HG03469 (cell line): ENCODE measurements around the gene MVB12B.

Experiments used
- ATAC-seq: cut with Tn5 transposase; IDR thresholded peaks from one replicate; pipeline ENCODE4 v1.9.1; 2021; ENCODE audit warnings: mild to moderate bottlenecking, moderate library complexity, moderate number of reproducible peaks; ENCODE audit not compliant: unreplicated experiment

The MVB12B gene

DNA sequence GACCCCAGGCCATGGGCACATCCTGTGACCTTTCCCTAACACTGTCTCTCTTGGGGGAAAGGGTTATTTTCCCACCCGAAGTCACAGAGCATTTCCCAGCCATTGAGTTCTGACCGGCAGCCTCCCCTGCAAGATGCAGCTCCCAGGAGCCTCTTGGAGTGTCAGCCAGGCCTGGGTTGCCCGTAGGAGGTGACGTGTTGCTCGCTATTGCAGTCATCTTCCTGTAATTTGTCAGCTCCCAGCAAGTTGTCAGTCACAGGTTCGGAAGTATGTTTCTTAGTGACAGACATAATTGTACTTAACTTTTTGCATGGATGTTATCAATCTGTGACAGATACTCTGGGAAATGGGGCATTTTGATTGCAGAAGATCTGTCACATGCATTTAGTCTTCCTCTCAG lies 74.5 kb downstream of the MVB12B start:
- ATAC-seq = no peak

DNA sequence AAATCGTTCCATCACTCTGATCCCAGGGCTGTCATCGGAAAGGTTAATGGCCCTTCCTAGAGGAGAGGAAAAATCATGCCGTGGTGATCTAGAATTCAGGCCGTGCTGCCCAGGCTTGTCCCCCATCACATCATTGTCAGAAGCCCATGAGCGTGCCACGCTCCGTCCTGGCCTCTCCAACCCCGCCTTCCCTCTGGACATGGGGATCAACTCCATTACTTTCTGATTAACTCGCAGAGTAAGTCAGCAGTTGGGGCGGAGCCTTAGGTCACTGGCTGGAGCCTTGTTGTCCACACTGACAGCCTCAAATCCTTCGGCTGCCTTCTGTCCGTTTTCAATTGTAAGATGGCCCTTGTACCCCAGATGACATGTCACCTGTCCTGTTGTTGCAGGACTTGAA lies 75.0 kb downstream of the MVB12B start:
- no peak for ATAC-seq

DNA sequence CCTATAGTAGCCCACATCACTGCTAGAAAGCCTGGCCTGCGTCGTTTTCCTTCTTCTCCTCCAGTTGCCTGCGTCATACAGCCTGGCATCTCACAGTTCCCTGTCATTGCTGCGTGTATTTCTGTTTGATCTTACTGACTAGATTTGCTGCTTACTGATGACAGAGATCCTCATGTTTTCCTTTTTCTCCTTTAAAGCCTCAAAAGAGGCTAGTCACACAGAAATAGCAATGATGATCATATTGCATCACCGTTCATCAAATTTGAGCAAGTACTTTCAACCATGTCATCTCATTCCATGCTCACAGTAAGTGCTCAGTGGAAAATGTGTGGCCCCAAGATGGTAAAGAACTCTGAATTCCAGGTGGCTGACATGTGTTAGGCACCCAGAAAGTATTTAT lies 76.8 kb downstream of the MVB12B start:
- ATAC-seq = no peak

DNA sequence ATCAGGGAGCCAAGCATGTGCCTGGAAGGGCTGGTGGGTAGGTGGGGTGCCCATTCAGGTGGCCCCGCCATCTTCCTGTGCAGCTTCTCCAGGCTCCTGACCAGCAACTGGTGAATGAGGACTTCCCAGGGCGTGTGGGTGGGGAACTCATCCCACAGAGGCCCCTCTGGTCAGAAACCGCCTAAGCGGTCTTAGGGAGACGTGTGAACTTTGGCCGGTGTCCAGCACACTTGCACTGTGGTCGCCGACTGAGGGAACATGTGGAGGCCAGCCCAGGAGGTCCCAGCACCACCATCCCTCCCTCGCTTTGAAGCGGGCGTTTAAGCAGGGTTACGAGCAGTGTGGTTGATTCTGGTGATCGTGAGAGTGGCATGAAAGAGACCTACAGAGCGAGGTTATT lies 77.8 kb downstream of the MVB12B start:
- ATAC-seq = no peak

DNA sequence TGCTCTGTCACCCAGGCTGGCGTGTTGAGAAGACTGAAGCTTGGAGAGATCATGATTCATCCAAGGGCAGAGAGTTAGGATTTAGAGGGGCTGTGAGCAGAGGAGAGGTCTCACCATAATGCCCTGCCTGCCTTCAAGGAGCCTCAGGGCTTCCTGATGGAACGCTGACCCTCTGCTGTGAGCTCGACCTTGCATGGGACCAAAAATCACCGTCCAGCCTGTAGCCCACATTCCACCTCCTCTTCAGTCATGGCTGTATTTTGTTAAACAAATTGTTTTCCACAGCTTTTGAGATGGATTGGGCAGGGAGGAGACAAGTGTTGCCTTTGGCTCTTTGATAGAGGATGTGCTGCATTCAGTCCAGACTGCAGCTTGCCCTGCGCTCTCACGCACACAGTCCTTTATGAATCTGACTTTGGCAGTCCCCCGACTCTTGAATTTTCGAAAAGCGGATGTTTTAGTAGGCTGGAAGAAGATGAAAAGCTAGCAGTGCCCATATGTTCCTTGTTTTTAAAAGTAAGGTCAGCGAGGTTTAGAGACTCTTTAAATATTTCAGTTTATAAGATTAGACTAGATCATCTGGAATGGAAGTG lies 79.5 kb downstream of the MVB12B start:
- no peak for ATAC-seq

DNA sequence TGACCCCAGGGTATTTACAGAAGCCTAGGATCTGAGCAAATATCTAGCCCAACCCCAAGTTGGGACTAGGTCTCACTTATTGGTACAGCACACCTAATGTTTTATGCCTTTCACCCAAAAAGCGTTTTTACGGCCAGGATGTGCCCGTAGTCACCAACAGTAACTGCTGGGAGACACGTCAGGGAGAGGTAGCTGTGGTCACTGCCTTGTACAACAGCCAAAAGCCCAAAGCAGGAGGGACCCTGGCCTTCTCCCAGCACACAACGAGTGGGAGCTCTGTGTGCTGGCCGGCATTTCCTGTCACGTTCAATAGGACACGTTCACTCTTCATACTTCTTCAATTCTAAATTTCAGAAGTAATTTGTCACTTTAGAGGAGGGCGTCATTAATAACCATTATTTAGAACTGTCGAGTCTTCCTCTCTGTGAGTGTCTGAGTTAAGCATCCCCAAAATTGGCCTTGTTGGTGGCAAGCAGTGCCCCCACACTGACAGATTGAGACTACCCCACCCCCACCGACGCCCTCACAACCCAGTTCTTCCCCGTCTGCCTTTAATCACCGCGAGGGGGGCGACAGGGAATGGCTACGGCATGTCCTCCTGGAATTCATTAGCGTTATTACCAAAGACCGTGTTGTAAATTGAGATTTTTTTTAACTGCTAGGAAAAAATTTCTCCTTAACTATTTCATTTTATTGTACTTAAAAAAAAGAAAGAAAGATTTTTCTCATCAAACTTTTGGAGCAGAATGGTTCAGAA lies 80.7 kb downstream of the MVB12B start:
- ATAC-seq = no peak

DNA sequence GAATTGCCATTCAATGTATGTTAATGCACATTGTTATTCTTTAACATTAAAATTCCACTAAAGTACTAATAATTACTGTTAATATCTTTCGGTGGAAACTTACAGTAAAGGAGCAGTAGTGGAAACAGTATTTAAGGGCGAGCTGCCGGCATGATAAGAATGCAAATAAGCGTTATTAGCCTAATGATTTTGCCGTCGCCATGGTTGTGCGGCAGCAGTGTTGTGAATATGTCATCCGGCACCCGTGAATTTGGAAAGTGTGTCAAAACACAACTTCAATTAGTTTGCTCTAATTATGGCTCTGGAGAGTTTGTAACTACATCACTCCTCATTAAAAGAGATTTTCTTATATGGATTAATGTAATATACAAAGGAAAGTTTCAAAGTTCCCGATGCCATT lies 81.4 kb downstream of the MVB12B start:
- ATAC-seq = no peak

DNA sequence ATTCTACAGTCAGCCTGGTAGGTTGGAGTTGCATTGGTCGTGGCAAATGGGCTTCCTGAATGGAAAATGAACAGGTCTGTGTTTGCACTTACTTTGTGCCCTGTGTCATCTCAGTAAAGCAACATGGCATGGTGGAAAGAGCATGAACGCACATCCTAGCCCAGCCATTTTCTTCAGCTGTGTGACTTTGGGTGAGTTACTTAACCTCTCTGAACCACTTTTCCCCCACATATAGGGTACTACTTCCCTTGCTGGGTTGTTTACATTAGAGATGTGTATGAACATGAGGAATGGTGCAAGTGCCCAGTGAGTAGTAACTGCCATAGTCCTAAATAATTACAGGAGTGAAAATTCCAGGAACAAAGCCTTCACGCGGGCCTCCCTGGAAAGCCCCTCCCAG lies 83.6 kb downstream of the MVB12B start:
- ATAC-seq = no peak

DNA sequence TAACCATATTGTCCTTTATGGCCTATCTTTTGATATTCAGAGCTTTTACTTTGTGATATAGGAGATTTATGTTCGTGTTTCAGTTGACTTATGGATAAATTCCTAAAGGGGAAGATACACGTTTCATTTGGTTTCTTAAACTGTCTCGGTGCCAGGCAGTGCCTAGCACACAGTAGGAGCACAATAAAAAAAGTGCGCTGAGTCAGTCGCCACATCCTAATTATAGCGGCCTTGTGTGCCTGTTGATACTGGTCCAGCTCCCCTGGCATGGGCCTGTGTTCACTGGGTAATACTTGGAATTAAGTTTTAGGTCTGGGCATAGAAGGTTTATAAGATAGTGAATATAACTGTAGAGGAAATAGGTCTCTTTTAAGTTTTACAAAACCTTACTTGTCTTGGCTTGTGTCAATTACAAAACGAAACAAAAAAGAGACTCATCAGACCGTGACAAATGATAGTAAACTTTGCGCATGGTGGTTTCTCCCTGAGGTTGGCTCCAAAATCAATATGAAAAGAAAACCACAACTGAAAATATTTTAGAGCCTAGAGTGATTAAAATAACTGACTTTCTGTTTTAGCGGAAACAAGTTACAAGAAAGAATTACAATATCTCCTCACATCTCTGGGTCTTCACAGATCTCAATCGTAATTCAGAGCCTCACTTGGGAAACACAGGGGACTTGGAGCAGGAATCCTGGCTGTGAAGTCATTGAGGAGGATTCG lies 84.8 kb downstream of the MVB12B start:
- ATAC-seq = no peak

DNA sequence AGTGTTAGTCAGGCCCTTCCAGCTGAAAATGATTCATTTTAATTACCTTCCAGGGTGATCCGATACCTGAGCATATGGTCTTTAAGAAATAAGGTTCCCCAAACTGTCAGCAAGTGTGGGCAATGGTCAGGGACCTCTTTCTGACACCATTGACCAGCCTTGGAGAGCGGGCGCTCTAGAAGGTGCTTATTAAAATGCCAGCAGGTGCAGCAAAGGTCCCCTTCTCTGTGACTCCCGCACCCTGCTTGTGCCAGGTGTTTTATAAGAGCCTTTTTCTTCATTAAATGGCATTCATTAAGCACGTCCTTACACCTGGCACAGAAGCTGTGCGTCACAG lies 85.3 kb downstream of the MVB12B start:
- ATAC-seq = no peak

DNA sequence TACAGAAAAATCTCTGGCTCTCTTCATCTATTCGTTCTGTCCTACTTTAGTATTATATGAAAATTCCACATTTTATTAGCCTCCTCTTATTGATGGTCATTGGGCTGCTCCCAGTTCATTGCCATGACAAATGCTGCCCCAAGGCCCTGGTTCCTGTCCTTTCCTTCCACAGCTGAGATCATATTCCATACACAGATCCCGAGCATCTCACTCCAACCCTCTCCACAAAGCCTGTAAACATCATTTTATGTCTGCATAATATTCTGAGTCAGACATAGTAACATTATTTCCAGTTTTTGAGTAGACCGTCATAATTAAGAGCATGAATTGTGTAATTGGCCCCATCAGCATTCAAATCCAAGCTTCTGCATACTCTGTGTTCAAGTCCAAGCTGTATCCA lies 86.3 kb downstream of the MVB12B start:
- ATAC-seq = no peak

DNA sequence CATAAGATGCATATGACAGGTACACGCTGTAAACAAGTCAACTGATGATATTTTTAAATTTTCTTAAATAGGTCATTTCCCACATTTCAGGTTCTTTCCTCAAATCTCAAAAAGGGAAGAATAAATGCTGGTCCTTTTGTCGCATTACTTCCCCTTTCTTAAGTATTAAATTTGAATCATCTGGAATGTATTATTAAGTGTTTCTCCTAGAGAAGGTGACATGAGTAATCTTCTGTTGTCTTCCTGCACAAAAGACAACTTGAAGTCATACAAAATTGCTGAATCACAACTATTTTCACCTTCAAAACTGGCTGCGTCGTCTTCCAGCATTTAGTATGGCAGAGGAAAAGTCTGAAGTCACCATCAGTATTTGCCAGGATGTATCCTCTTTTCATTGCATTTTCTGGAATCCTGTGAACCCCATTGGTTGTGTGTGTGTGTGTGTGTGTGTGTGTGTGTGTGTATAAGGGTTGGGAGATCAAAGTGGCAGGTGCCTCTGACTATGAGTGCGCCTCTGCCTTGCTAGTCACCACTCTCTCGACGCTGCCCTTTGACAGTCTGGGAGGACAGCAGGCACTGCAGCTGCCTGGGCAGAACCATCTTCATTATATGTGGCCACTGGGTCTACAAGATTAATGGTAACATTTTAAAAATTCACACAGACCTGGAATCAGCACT lies 86.9 kb downstream of the MVB12B start:
- no peak for ATAC-seq

DNA sequence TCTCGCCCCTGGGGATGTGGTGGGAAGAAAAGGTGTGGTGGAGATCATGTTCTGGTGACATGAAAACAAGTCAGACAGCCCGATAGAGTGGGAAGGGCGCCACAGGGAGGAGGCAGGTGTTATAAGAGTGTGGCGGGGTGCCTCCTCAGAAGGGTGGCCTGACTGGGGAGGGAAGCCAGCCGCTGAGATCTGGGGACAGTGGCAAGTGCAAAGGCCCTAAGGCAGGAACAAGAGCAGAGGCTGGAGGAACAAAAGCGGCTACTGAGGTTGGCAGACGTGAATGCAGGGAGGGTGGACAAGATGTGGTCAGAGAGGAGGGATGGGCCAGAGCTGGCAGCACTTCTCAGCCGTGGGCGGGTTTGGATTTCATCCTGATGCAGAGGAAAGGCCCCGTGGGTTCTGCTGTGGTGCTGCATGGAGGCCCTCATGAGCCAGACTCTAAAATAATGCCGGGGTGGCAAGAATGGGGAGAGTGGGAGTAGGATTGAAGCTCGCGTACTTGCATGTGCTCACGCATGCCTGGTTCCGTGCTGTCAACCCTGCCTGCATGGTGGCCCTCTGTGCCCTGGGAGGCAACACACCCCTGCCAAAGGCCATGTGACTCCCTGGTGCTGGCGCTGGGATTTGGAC lies 89.2 kb downstream of the MVB12B start:
- ATAC-seq = no peak

DNA sequence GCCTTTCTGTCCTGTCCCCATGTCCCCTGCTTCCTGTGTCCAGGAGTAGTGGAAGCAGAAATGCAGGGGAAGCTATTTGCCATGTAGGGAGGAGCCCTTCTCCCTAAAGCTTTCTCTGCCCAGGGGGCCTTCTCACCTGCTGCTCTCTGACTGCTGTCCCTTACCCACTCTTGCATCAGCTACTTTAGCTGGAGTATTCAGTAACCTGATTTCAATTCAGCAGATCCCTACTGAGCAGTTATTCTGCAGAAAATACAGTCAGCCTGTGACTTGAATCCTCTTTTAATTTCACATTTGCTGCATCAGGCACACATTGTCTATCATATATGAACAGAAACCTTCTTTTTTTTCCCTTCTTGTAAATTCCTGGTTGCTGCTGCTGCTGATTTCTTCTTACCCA lies 90.4 kb downstream of the MVB12B start:
- ATAC-seq = no peak

DNA sequence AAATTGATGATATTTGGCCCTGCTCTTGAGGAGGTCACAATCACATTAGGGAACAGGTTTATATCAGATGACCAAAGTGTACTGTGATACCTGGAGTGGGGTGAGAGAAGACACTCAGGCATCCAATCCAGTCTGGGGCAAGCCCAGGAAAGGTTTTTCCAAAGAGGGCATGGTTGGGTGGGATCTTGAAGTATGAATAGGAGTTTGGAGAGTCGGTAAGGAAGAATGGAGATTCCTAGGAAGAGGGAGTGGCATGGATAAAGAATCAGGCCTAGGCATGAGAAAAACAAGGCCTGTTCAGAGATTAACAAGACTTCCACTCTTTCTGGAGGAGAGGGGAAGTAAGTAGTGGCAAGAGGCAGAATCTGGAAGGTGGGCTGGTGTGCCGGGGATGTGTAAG lies 91.1 kb downstream of the MVB12B start:
- no peak for ATAC-seq

DNA sequence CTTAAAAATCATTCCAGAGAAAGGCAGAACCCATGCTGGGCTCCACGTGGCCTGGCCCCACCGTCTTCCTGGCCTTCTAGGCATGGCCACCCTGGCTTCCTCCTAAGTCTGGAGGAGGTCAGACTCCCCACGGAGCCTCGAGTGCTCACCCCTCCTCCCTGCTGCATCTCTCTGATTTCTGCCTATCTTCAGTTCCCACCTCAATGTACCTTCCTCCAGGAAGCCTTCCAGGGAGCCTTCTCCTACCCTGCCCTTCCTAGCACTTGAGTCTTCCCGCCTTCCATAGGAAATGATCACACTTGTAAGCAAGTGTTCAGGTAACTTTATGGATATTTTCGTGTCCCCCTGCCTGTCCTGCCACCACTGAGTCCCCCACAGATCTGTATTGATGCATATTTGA lies 92.0 kb downstream of the MVB12B start:
- no peak for ATAC-seq

DNA sequence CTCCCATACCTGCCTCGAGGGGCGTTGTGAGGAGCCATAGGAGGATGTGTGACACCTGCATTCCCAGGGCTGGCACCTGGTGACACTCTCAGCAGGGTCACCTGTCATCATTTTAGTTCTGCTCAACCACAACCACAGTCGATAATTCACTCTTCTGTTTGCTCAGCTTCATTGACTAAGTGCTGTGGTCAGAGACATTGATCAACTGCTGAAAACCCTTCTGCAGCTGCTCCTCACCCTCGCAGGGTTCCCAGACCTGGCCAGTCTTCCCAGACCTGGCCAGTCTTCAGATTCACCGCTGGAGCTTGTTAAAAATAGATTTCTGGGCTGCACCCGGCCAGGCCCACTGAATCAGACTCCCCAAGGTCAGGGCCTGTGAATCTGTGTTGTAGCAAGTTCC lies 92.8 kb downstream of the MVB12B start:
- ATAC-seq = no peak

DNA sequence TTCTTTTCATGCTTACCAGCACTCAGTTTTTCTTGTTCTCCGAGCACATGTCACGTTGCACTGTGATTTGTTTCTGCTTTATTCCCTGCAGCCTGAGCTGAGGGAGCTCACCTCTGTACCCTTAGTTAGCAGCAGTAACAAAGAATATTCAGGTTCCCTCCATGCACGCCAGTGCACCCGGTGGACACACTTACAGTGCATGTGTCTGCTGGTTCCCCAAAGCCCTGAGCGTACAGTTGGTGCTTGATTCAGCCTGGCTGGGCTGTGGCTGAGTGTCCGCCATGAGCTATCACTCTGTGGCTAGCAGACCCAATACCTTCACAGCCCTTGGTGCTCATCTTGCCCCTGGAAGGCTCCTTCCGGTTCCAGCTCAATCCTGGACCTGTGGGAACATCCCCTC lies 93.5 kb downstream of the MVB12B start:
- no peak for ATAC-seq

DNA sequence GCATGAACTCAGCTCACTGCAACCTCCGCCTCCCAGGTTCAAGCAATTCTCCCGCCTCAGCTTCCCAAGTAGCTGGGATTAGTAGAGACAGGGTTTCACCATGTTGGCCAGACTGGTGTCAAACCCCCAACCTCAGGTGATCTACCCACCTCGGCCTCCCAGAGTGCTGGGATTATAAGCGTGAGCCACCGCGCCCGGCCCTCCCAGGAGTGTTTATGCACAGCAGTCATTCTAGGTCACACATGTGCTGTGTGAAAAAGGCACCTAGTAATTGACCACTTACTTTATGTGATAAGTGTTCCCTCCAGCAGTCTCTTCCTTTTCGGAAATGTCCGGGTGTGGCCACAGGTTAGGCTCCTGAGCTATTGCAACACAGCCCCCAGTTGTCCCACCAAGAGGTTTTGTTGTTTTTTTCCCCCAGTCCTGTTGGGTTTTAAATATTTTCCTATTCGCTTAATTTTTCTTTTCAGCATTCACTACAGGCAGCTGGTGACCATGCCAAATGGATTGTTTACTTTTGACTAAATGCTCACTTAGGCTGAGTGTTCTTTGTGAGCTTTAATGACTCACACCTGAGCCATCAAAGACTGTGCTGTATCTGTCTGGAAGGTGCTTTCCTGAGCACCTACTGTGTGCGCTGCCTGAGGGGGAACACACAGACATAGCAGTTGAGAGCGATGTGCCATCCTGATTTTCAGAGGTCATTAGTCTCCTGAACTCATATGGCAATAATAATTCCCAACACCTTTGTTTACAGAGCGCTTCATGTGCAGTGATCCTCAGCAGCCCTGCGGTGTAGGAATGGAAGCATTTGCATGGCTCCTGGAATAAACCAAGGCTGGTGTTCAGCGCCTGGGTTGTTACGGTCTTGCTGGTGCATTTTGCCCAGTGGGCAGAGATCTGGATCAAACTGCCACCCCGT lies 94.3 kb downstream of the MVB12B start:
- ATAC-seq = no peak
